ENCODE data around the gene TUBB.

The TUBB gene

DNA sequence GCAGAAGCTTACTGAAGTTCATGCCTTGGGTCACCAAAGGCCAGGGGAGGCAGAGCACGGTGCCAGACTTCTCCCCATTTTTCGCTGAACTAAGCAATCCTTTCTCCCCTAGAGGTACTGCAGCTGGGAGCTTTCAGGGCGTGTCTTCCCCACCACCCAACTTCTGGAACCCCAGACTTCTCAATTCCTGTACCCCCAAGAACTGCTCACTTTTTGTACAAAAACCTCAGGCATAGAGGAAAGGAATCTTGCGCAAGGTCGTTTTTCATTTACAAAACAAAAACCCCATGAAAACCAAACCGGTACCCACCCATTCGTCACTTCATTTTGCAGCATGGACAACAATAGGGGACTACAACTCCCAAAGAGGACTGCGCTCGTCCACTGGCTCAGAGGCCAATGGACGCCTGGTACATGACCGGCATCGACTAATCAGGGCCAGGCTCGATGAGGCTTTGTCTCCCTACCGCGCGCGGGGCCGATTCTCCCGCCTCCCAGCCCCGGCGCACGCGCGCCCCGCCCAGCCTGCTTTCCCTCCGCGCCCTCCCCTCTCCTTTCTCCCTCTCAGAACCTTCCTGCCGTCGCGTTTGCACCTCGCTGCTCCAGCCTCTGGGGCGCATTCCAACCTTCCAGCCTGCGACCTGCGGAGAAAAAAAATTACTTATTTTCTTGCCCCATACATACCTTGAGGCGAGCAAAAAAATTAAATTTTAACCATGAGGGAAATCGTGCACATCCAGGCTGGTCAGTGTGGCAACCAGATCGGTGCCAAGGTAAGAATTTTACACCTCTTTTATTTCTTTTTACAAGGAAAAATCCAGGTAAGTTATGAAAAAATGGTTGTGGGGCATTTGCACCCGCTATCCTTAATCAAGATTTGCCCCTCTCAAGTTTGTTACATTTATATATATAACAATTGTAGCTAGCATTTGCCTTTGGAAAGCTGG is at the start of gene TUBB:
TSS of gene TUBB (plus strand) at position 562 of the 947 bp plus-strand sequence. CDS start at position 717, 155 bp downstream.
- peak; percentile 94 for DNase-seq

DNA sequence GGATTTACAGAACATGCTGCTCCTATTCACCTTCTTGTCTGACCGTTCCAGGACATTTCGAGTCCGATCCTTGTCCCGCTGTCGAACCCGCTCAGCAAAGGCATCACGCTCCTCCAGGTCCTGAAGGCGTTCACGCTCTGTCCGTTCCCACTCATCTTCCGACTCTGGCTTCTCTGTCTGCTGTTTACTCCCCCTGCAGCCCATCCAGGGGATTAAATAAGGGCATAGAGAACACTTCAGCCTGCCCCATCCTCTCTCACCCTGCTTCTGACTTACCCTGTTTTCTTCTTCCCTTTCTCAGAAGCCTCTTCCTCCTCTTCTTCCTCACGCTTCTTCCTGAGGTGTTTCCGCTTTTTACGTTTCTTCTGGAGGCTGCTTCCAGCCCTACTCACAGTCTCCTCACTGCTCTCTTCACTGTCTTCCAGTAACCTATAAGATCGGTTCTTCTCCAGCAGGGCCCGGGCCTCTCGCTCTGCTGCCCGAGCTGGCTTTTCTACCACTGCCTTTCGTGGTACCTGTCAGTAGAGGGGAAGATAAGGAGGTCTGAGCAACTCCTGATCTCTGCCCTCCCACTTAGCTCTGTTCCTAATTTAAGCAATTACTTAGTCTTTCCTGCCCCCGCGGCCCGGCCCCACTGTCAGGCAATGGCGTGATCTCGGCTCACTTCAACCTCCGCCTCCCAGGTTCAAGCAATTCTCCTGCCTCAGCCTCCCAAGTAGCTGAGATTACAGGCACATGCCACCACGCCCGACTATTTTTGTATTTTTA is 49.2 kb upstream of the TUBB start:
- no peak for DNase-seq

DNA sequence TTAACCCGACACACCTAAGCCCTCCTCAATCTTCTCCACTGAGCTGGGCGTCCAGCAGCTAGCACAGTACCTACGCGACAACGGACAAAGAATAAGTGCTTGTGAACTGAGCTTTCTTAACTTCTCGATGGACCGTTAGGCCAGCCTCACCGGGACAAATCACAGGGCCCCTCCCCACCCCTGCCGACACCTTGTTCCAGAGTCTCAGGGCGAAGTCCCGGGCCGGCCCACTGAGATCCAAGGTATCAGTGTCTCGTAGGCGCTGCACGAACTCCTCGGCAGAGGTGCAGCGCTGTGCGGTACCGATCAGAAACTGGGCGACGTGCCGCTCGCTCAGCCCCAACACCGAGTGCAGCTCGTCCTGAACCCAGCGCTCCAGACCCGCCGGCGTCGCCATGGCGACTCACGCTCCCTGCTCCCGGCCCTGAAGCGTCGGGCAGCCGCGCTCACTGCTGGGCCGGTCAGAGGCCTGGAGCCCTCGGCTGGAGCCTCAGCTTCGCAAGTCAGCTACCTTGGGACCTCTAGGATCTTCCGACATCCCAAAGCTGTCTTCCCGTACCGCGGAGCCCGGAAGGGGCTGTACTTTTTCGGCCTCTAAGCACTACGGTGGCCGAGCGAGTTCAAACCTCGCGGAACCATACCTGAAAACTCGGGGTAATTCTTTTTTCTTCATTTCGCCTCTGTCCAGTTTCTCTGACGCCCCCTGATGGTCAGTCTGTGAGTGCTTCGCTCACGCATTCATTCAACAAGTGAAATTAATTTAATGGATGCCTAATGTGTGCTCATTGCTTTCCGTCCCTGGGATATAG is 47.5 kb upstream of the TUBB start, which contains the start of gene DHX16:
TSS of gene DHX16 (minus strand) at position 562 of the 809 bp plus-strand sequence. CDS start at position 397, 165 bp downstream.
- DNase-seq = peak; percentile 88

DNA sequence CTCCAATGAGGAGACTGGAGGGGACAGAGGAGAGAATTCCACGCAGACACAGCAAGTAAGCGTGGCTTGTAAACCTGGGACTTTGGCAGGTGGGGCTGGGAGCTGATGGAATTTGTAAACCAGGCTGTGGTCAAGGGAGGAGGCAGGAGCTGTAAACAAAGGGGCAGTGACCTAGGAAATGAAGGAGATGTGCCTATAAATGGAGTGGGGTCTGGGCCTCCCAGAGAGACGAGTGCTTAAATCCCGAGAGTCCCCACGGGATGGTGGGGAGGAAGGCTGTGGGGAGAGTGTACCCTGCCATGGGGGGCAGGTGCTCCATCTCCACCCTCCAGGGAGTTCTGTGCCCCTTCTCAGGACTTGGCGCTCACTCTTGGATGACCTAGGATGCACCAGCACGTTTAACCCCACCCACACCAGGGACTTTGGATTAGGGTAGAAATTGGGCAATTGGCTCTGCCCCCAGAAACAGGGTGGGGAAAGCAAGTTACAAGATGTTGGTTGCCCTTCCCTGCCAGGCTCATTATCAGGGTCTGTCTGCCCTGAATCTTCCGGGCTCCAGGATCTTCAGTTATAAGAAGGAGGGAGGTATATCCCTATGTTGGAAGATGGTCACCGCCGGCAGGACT is 43.4 kb upstream of the TUBB start:
- no peak for DNase-seq

GRCh38 chr6:30678964-30679726 is 41.0 kb upstream of the TUBB start:
- peak; percentile 95 for DNase-seq

DNA sequence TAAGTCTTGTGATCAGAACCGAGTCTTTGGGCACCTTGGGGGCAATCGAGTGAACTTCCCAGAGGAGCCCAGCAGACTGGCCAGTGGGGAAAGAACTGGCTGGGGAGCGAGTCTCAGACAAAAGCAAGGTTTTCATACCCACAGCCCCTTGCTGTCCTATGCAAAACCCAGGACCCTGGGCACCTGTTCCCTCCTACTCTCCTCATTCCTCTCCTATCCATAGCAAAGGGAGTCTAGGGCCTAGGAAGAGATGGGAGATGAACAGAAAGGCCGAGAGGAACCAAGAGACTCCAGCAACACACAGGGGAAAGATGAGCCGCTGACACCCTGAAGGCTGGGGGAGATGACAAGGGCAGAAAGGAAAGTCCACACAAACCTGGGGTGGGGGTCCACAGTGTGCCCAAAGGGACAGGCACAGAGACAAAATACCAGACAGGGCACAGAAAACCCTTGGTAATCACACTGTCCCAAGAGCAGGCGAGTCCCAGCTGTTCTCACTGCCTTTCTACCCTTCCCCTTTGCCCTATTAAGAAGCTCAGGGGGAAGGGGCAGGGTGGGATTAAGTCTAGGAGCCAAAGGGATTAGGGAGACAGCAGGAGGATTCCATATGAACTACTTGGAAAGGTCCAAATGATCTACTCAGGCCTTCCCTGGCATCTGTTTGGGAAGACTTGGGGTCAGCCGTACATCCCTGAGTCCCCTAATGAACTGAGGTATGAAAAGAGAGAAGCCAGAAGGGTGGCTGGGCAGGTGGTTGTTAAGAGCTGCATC is 40.2 kb upstream of the TUBB start:
- DNase-seq = no peak

DNA sequence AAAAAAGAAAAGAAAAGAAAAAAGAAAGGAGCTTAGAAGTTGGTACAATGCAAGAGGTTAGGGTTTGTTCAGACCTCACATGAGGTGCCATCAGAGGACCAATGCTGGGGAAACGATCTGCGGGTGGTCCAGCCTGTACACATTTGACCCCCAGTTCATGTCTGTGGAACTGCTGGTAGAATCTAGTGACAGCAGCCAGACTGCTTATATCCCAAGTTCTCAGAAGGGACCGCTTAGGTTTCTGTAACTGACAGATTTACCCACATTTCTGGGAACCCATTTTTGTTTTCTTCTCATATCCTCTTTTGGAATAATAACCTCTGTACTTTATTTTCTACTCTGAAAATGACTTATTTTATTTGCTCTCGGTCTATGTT is 38.4 kb upstream of the TUBB start:
- DNase-seq = no peak

GRCh38 chr6:30682143-30683117 is 37.7 kb upstream of the TUBB start:
- peak; percentile 79 for DNase-seq

GRCh38 chr6:30683183-30683979 is 36.8 kb upstream of the TUBB start:
- no peak for DNase-seq

DNA sequence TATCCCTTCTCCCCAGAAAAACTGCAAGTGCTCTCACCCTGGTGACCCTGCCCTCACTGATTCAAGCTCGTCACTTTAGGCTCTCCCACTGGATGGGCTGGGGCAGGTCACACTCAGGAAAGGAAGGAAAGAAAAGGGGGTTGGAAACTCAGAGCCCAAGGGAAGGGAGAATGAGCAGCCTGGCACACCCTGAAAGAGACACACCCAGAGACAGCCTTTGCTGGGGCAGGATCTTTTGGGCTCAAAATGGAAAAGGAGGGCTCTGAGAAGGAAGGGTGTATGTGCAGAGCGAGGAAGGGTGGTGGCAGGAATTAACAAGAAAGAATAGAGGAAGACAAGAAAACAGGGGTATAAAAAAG is 36.2 kb upstream of the TUBB start:
- DNase-seq = no peak

DNA sequence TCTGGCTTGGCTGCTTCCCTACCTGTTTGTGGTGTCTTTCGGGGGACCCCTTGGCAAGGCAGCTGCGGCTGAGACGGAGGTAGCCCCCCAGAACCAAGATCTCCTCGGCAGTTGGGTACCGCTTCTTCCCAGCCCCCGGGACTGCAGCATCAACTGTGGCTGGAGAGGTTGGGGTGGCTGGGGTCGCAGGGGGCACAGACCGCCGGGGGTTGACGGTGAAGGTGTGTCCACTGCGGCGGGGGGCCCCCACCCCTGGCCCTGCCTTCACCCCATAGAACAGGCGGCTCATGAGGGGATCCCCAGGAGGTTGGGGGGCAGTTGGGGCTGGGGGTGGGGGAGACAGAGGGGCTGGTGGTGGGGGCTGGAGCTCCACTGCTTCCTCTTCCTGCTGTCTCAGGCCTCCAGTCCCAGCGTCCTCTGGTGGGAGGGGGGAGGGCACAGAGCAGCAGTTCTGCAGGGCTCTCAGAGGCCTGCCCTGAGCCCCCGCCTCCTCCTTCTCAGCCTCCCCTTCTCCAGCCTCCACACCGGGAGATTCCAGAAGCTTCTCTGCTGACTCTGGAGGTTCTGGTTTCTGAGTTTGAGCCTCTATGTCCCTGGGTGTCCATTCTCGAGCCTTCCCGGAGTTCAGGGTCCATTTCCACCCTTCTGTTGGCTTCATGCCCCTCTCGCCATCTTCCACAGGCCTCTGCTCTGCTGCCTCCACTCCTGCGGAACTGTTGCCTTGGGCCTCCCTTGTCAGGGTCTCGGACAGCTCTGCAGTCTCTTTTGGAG is 35.6 kb upstream of the TUBB start:
- DNase-seq = peak; percentile 45

DNA sequence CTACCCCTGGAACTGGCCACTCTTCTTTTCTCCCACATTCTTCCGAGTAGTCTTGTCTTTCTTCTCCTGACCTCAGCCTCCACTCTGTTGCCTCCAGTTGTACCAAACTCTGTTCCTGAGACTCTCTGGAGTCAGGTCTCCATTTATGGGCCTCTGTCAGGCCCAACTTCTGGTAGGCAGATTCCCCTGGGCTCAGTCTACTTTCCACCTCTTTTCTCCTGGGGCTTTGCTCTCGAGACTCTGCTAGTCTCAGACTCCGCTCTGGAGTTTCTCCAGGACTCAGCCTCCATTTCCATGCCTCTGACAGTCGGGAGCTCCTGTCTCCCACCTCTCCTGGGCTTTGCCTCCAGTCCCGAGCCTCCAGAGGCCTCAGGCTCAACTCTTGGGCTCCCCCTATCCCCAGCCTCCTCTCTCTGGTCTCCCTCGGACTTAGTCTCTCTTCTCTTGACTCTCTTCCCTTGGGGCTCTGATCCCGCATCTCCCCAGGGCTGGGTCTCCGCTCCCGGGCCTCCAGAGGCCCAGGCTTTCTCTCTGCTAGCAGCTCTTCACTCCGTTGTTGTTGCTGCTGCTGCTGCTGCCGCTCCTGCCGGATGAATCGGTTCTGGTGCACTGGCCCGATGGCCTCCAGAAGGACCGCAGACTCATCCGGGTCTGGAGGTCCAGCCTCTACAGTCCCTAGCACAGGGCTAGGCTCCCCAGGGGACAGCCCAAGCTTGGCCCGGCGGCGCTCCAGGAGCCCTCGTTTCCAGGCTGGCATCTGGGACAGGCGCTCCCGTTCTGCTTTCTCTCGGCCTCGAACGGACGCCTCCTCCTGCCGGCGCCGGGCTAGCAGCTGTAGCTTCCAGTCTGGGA is 34.8 kb upstream of the TUBB start:
- no peak for DNase-seq

- peak; percentile 83 for DNase-seq
Measured at GRCh38 chr6:30686009-30686907, 33.9 kb upstream of the TUBB start, which contains the start of gene PPP1R18. PPP1R18 (minus strand) TSS chr6:30686645; CDS start chr6:30686018, 627 bp downstream.

GRCh38 chr6:30686908-30687658 is 33.1 kb upstream of the TUBB start:
- DNase-seq = peak; percentile 60
